K562 (cell line): ENCODE results near the gene SPRING1.
"Not testable (repeated sequence)": the region's sequence is repeated elsewhere in the genome, so short reads cannot be mapped to it uniquely, and the experiment has no call there.

Experiments used
- TARDBP ChIP-seq: fragments of 450-650 bp; IDR thresholded peaks from 2 replicates; pipeline ENCODE4 v1.6.1; 2016
- ZZZ3 ChIP-seq: fragments of 450-650 bp; IDR thresholded peaks from 2 replicates; pipeline ENCODE4 v1.6.1; 2016; ENCODE audit warnings: antibody characterized with exemption, mild to moderate bottlenecking, moderate library complexity

DNA sequence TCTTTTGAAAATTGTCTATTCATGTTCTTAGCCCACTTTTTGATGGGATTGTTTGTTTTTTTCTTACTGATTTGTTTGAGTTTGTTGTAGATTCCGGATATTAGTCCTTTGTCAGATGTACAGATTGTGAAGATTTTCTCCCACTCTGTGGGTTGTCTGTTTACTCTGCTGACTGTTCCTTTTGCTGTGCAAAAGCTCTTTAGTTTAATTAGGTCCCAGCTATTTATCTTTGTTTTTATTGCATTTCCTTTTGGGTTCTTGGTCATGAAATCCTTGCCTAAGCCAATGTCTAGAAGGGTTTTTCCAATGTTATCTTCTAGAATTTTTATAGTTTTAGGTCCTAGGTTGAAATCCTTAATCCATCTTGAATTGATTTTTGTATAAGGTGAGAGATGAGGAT, 16.9 kb upstream of the SPRING1 start:
- TF ChIP-seq ZZZ3, TARDBP: not testable (repeated sequence)
